GM12892 (cell line): Measurements from ENCODE around the gene PHF21B.
A peak's percentile ranks its signal among the peaks of the same experiment; 100 is the strongest.
"Not testable (repeated sequence)": the region's sequence is repeated elsewhere in the genome, so short reads cannot be mapped to it uniquely, and the experiment has no call there.

Experiments
- DNase-seq: peaks from one replicate; pipeline ENCODE4 v3.0.0; 2011; ENCODE audit not compliant: insufficient read length
- FAIRE-seq: peaks from 2 replicates; lab custom pipeline; 2011; peaks lifted over from hg19 to GRCh38; lab: Jason Lieb, UNC
- POLR2A ChIP-seq: IDR thresholded peaks from 2 replicates; pipeline ENCODE4 v1.6.1; 2011; ENCODE audit warnings: low read depth, low read length, control low read depth
- POLR2AphosphoS5 ChIP-seq: IDR thresholded peaks from 2 replicates; pipeline ENCODE4 v1.6.1; 2011; ENCODE audit warnings: low read depth, low read length, control low read depth
- TAF1 ChIP-seq: IDR thresholded peaks from 2 replicates; pipeline ENCODE4 v1.6.1; 2011; ENCODE audit warnings: low read depth, mild to moderate bottlenecking, control low read depth, low read length, borderline replicate concordance

Gene PHF21B

GRCh38 chr22:44970291-44970690 lies 39.5 kb downstream of the PHF21B start:
- FAIRE-seq, result no peak
- DNase-seq, result no peak
- no peak for TF ChIP-seq POLR2AphosphoS5
- no peak for TF ChIP-seq TAF1
- no peak for TF ChIP-seq POLR2A

- DNase-seq (no peak), FAIRE-seq (no peak)
- TF ChIP-seq POLR2AphosphoS5 (no peak), POLR2A (no peak), TAF1 (no peak)
Observed at GRCh38 chr22:44969817-44970216, 40.0 kb downstream of the PHF21B start.

GRCh38 chr22:44968736-44969135 lies 41.1 kb downstream of the PHF21B start:
- TF ChIP-seq POLR2A (no peak), POLR2AphosphoS5 (no peak), TAF1 (no peak)
- DNase-seq, result no peak
- FAIRE-seq, result no peak

- TF ChIP-seq TAF1 (no peak), POLR2AphosphoS5 (no peak), POLR2A (no peak)
- DNase-seq, result no peak
- FAIRE-seq, result no peak
Observed at GRCh38 chr22:44965171-44965570, 44.6 kb downstream of the PHF21B start.

- FAIRE-seq (no peak), DNase-seq (no peak)
- TF ChIP-seq TAF1 (no peak), POLR2A (no peak), POLR2AphosphoS5 (no peak)
Observed at GRCh38 chr22:44964722-44965078, 45.1 kb downstream of the PHF21B start.

- TF ChIP-seq POLR2AphosphoS5 (no peak), TAF1 (no peak), POLR2A (no peak)
- DNase-seq (no peak), FAIRE-seq (no peak)
Observed at GRCh38 chr22:44963832-44964721, 45.7 kb downstream of the PHF21B start.

- DNase-seq, result no peak
- no peak for FAIRE-seq
- TF ChIP-seq POLR2A (no peak), TAF1 (no peak), POLR2AphosphoS5 (no peak)
Observed at GRCh38 chr22:44962741-44963454, 46.9 kb downstream of the PHF21B start.

GRCh38 chr22:44961682-44962081 lies 48.1 kb downstream of the PHF21B start:
- FAIRE-seq, DNase-seq: not testable (repeated sequence)

- no peak for TF ChIP-seq TAF1
- no peak for TF ChIP-seq POLR2A
- no peak for TF ChIP-seq POLR2AphosphoS5
- no peak for FAIRE-seq
- DNase-seq, result no peak
Observed at GRCh38 chr22:44956840-44957767, 52.7 kb downstream of the PHF21B start.

- TF ChIP-seq TAF1 (no peak), POLR2A (peak; percentile 54; the same call in 1 of the 2 replicates), POLR2AphosphoS5 (no peak)
- no peak for DNase-seq
- peak; percentile 98 for FAIRE-seq
Observed at GRCh38 chr22:44955102-44955501, 54.7 kb downstream of the PHF21B start.

GRCh38 chr22:44954149-44954548 lies 55.7 kb downstream of the PHF21B start:
- DNase-seq (no peak), FAIRE-seq (peak; percentile 74)
- no peak for TF ChIP-seq POLR2A
- TF ChIP-seq POLR2AphosphoS5, result no peak
- TF ChIP-seq TAF1, result no peak
